Endothelial cell of umbilical vein (primary cell): ENCODE results near the gene ZDHHC11. TPM values are rescaled to one million over a fixed set of nuclear protein-coding genes. Genes with fewer than 3 reads are reported as not detected.
"Not testable (repeated sequence)": the region's sequence is repeated elsewhere in the genome, so short reads cannot be mapped to it uniquely, and the experiment has no call there.

Source experiments
- BruUV-seq: library from RNA; stranded (reverse); fragments of 400-500 nt; replicated peaks from 2 replicates; lab custom pipeline; 2021; lab: Mats Ljungman, UMichigan
- CTCF ChIA-PET: fragments of 300-600, 350-600 bp; sonication (Branson Sonifier 250); formaldehyde crosslinking; loops from one replicate; lab custom pipeline; 2021; ENCODE audit warnings: antibody characterized with exemption, inconsistent platforms; lab: Charles Lee
- POLR2A ChIA-PET: fragments of 300-600, 350-600 bp; sonication (Branson Sonifier 250); formaldehyde crosslinking; loops from one replicate; lab custom pipeline; 2021; ENCODE audit warnings: antibody characterized with exemption, inconsistent platforms; lab: Charles Lee
- DNase-seq: peaks from one replicate; pipeline ENCODE4 v3.0.0-alpha.2; 2011; ENCODE audit warnings: low read depth, low spot score
- FAIRE-seq: peaks from 2 replicates; lab custom pipeline; 2011; peaks lifted over from hg19 to GRCh38; lab: Jason Lieb, UNC
- H2AFZ ChIP-seq: 2 replicates; pipeline ENCODE4 v1.6.0; 2012; ENCODE audit warnings: low read depth, low read length, control low read depth, inconsistent platforms
- H3K27ac ChIP-seq: 2 replicates; pipeline ENCODE4 v1.5.1; 2011; ENCODE audit warnings: low read depth, mild to moderate bottlenecking, control low read depth, low read length, moderate library complexity; ENCODE audit not compliant: insufficient read depth
- H3K27me3 ChIP-seq, 2 experiments: 2 replicates each; pipeline versions ENCODE4 v1.6.0 to v1.6.1; 2011; ENCODE audit warnings: low read length in 2 of 2, mixed read lengths in 1 of 2; ENCODE audit not compliant: control insufficient read depth in 2 of 2, insufficient read depth in 2 of 2
- H3K36me3 ChIP-seq, 2 experiments: 2 replicates in 1 of 2; 3 replicates in 1 of 2; pipeline ENCODE4 v1.5.1; 2011; ENCODE audit warnings: low read length in 2 of 2, mild to moderate bottlenecking in 1 of 2, moderate library complexity in 1 of 2; ENCODE audit not compliant: control insufficient read depth in 2 of 2, insufficient read depth in 2 of 2; ENCODE audit errors: extremely low read depth in 1 of 2
- H3K4me1 ChIP-seq: 3 replicates; pipeline ENCODE4 v1.5.1; 2011; ENCODE audit warnings: mild to moderate bottlenecking, low read length; ENCODE audit not compliant: control insufficient read depth, insufficient read depth; ENCODE audit errors: extremely low read depth
- H3K4me2 ChIP-seq: 2 replicates; pipeline ENCODE4 v1.6.1; 2011; ENCODE audit warnings: low read length, control low read depth, mixed read lengths; ENCODE audit not compliant: insufficient read depth
- H3K4me3 ChIP-seq, 3 experiments: fragments of 200-600 bp in 1 of 3; sonication (generic), shearing (Covaris generic) in 1 of 3; replicated peaks in 1 of 3; 2 replicates each; pipeline ENCODE4 v1.5.1; 2011 to 2016; ENCODE audit warnings: control low read depth in 3 of 3, low read length in 3 of 3, mild to moderate bottlenecking in 2 of 3, inconsistent platforms in 1 of 3, low read depth in 1 of 3, moderate library complexity in 1 of 3; ENCODE audit not compliant: insufficient read depth in 1 of 3
- H3K79me2 ChIP-seq: 2 replicates; pipeline ENCODE4 v1.6.0; 2012; ENCODE audit warnings: low read length, inconsistent platforms; ENCODE audit not compliant: control insufficient read depth, insufficient read depth
- H3K9ac ChIP-seq: replicated peaks from 2 replicates; pipeline ENCODE3; 2011; ENCODE audit warnings: low read length, control low read depth; ENCODE audit not compliant: insufficient read depth; ENCODE audit errors: extremely low read depth
- H3K9me1 ChIP-seq: replicated peaks from 3 replicates; pipeline ENCODE4 v1.6.0; 2011; ENCODE audit warnings: mild to moderate bottlenecking, low read length; ENCODE audit not compliant: control insufficient read depth, insufficient read depth; ENCODE audit errors: extremely low read depth
- H3K9me3 ChIP-seq: replicated peaks from 2 replicates; pipeline ENCODE4 v1.5.1; 2012; ENCODE audit warnings: low read length, inconsistent platforms; ENCODE audit not compliant: control insufficient read depth, insufficient read depth
- H4K20me1 ChIP-seq: replicated peaks from 2 replicates; pipeline ENCODE3; 2011; ENCODE audit warnings: mild to moderate bottlenecking, low read length; ENCODE audit not compliant: control insufficient read depth, insufficient read depth; ENCODE audit errors: extremely low read depth
- CTCF ChIP-seq, 2 donors: IDR thresholded peaks; 1 replicate in 1 of 2; 2 replicates in 1 of 2; pipeline ENCODE4 v1.5.1; 2011; ENCODE audit warnings: low read length in 2 of 2, mild to moderate bottlenecking in 2 of 2, moderate library complexity in 2 of 2, control low read depth in 1 of 2, inconsistent platforms in 1 of 2, low read depth in 1 of 2; ENCODE audit not compliant: insufficient read depth in 1 of 2; ENCODE audit errors: extremely low read depth in 1 of 2
- EZH2 ChIP-seq: IDR thresholded peaks from 2 replicates; pipeline ENCODE4 v1.6.1; 2012; ENCODE audit warnings: borderline replicate concordance, low read depth, mild to moderate bottlenecking, moderate library complexity, low read length, inconsistent platforms; ENCODE audit not compliant: severe bottlenecking
- FOS ChIP-seq: IDR thresholded peaks from 2 replicates; pipeline ENCODE4 v1.6.1; 2011; ENCODE audit warnings: mild to moderate bottlenecking, low read length, moderate library complexity, borderline replicate concordance; ENCODE audit not compliant: insufficient read depth
- GATA2 ChIP-seq: IDR thresholded peaks from 2 replicates; pipeline ENCODE4 v1.7.0; 2011; ENCODE audit warnings: low read depth, mild to moderate bottlenecking, moderate library complexity, mixed read lengths, low read length; ENCODE audit not compliant: insufficient read length, insufficient read depth
- JUN ChIP-seq: IDR thresholded peaks from 2 replicates; pipeline ENCODE4 v1.6.1; 2011; ENCODE audit warnings: borderline replicate concordance, low read depth; ENCODE audit not compliant: insufficient read length, insufficient read depth
- MAX ChIP-seq: IDR thresholded peaks from 2 replicates; pipeline ENCODE4 v1.6.1; 2011; ENCODE audit not compliant: insufficient read depth, insufficient read length
- MYC ChIP-seq: IDR thresholded peaks from one replicate; pipeline ENCODE4 v1.6.1; 2011; ENCODE audit warnings: mild to moderate bottlenecking, low read depth, low read length
- POLR2A ChIP-seq: IDR thresholded peaks from 2 replicates; pipeline ENCODE4 v1.6.1; 2012; ENCODE audit warnings: low read depth, mild to moderate bottlenecking, control low read depth, low read length
- POLR2AphosphoS5 ChIP-seq: IDR thresholded peaks from 2 replicates; pipeline ENCODE4 v1.6.1; 2012; ENCODE audit warnings: low read depth, mild to moderate bottlenecking, control low read depth, low read length, moderate library complexity; ENCODE audit not compliant: insufficient read depth
- dilution Hi-C: fragments of 300-500 bp; cut with MboI; formaldehyde crosslinking; loops from one replicate; pipeline ENCODE4 v1.15.0; 2019; ENCODE audit warnings: low sequenced_read_pairs; ENCODE audit not compliant: extremely low pct_ligation_motif_present
- intact Hi-C: fragments of 100-400 bp; cut with micrococcal nuclease; formaldehyde crosslinking; loops from one replicate; pipeline ENCODE4 v1.10.0; 2022
- polyA plus RNA-seq, 4 experiments: library from polyadenylated mRNA; depleted of rRNA in 3 of 4; stranded (reverse) in 3 of 4; unstranded in 1 of 4; fragments of >200 nt; gene quantifications; 2 replicates each; pipeline versions ENCODE4 v1.2.1 to v1.2.3, GENCODE V29; 2011 to 2012; ENCODE audit warnings: missing spikeins in 1 of 4
- total RNA-seq: library from RNA; stranded (reverse); gene quantifications from 2 replicates; pipeline ENCODE4 v1.2.3, GENCODE V29; 2021

Gene ZDHHC11
- total and polyA plus RNA-seq, 2 donors (not counting 3 experiments of a cell fraction or from before 2014, with no cell fraction given): 0.35 to 4.4 TPM

GRCh38 chr5:880816-881550, 30.2 kb upstream of the ZDHHC11 start:
- no peak for FAIRE-seq
- no peak for TF ChIP-seq GATA2
- no peak for TF ChIP-seq MYC
- TF ChIP-seq POLR2AphosphoS5: no peak
- no peak for TF ChIP-seq MAX
- TF ChIP-seq EZH2: no peak
- TF ChIP-seq POLR2A: no peak
- no peak for TF ChIP-seq FOS
- TF ChIP-seq CTCF (IDR thresholded peaks at IDR 0.05; ENCODE audit: extremely low read depth in 1 of 2, insufficient read depth in 1 of 2, low read depth in 1 of 2, low read length in 2 of 2): no peak
- no peak for TF ChIP-seq JUN
- CTCF ChIA-PET: no interaction called here

GRCh38 chr5:878677-879076, 27.9 kb upstream of the ZDHHC11 start:
- intact Hi-C loops, DNase-seq, H3K9me3 ChIP-seq, H3K27ac ChIP-seq, H3K9ac ChIP-seq, H4K20me1 ChIP-seq, H3K9me1 ChIP-seq, FAIRE-seq, CTCF ChIA-PET, H2AFZ ChIP-seq, dilution Hi-C loops, BruUV-seq, H3K4me3 ChIP-seq, POLR2A ChIA-PET, H3K27me3 ChIP-seq, H3K4me2 ChIP-seq, H3K4me1 ChIP-seq: not testable (repeated sequence)
- Histone ChIP-seq H3K36me3 (peaks cover 28 to 55% of the 10 kb centered on the region in 2 experiments), H3K79me2 (peaks cover 19% of the 10 kb centered on the region)

More at GRCh38 chr5:880816-881550, 30.2 kb upstream of the ZDHHC11 start:
- Histone ChIP-seq H3K9me3 (no peaks in the 10 kb centered on the region), H3K79me2 (peaks cover 42% of the 10 kb centered on the region), H3K4me1 (no peaks in the 10 kb centered on the region), H3K4me2 (no peak overlapping the region), H3K27me3 (no peaks in the 10 kb centered on the region), H2AFZ (no peak overlapping the region), H3K27ac (no peak overlapping the region), H4K20me1 (no peaks in the 10 kb centered on the region), H3K36me3 (peaks cover 25 to 69% of the 10 kb centered on the region in 2 experiments), H3K9me1 (no peaks in the 10 kb centered on the region), H3K4me3 (no peak overlapping the region), H3K9ac (no peak overlapping the region)
- BruUV-seq: no TSS peak
- dilution Hi-C loops: no loop called here
- intact Hi-C loops: no loop called here
- POLR2A ChIA-PET: no interaction called here
- DNase-seq: no peak
